Measurements from ENCODE around the gene CLGN.

Gene CLGN

GRCh38 chr4:140373328-140374129 is 53.9 kb downstream of the CLGN start, which contains the start of gene SCOC:
SCOC (plus strand) TSS chr4:140373646; CDS start chr4:140379171, 5,525 bp downstream.
- peak; percentile 97 for DNase-seq

GRCh38 chr4:140372751-140373327 is 54.6 kb downstream of the CLGN start:
- peak; percentile 37 for DNase-seq

- DNase-seq = no peak
Observed at GRCh38 chr4:140368686-140369085, 58.8 kb downstream of the CLGN start.

DNA sequence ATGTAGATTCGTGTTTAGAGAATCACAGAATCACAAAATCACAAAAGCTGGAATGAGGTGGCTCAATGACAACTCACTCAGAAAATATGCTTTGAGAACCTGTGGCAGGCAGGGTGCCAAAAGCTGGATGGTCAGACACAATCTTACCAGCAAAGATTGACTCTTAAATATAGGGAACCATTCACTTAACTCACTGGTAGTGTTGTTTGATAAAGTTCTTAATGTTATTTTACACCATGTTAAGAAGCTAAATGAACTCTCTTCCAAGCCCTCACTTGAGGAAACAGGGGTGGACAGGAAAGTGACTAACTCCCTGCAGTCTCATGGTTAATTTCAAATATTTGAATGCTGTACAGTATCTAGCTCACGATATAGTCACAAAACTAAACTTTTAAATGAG is 59.7 kb downstream of the CLGN start:
- no peak for DNase-seq

- DNase-seq = no peak
Observed at GRCh38 chr4:140363558-140363957, 63.9 kb downstream of the CLGN start.

DNA sequence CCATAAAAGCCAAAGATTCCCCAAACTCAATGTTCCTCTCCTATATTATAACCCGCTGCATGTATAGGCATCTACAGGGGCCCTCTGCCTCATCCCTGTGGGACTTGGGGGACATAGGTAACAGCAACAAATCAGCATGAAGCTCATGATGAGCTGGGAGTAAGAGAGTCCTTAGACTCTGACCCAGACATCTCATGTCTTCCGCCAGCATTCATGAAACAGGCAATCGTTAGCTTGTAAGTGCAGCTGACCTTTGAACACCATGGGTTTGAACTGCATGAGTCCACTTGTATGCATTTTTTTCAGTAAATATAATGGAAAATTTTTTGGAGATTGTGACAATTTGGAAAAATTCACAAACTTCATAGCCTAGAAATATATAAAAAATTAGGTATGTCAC is 64.4 kb downstream of the CLGN start:
- DNase-seq = no peak

- no peak for DNase-seq
Observed at GRCh38 chr4:140361099-140361498, 66.3 kb downstream of the CLGN start.

DNA sequence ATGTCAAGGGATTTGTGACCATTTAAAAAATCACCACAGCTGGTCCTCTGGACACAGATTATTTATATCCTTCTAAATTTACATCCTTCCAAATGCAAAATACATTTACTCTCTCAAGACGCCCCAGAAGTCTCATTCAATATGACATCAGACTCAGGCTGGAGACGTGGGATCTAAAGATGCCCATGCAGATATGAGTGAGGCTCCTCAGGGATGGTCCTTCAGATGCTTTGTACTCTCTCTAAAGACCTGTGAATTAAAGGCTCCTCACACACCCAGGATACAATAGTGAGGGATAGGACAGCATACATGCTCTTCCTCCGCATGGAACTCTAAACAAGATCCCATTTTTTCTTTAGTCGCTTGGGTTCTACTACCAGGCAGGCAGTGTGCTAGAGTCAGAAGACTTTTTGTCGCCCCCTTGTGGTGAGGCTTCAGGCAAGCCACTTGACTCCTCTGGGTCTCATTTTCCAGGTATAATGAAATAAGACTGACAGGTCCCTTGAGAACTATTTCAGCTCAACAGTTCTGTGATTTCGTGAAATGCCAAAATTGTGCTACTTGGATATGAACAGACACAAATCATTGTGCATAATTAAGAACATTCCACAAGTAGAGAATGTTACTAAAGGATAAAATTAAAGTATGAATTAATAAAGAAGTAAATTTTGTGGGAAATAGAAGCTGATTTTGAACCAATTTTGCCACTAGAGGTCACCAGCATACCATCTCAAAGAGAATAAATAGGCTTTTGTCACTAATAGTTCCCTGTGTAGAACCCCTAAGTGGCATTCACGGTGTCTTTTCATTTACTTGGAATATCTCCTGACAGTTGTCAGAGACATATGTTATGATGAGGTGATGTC is 67.7 kb downstream of the CLGN start:
- peak; percentile 78 for DNase-seq

- DNase-seq = no peak
Observed at GRCh38 chr4:140358281-140358680, 69.2 kb downstream of the CLGN start.

- DNase-seq = no peak
Observed at GRCh38 chr4:140357868-140358267, 69.6 kb downstream of the CLGN start.

GRCh38 chr4:140355288-140355687 is 72.2 kb downstream of the CLGN start:
- no peak for DNase-seq

DNA sequence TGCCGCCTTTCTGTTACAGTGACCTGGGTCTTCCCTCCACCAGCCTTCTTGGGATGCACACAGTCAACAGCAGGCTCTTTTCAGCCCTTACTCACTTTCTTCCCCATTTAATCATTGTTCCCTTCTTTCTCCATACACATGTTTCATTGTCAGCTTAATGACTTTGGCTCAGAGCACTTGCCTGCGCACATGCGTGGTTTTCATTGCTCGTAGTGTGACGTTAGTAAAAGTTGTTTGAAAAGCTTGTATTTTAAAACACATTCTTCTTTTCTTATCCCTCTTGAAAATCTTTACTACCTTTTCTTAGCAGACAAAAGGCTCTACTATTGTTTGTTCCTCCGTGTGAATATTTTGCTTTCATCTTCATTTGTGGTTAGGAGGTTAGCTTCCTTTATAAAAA is 73.7 kb downstream of the CLGN start:
- DNase-seq = no peak

GRCh38 chr4:140351093-140352075 is 76.1 kb downstream of the CLGN start:
- no peak for DNase-seq

DNA sequence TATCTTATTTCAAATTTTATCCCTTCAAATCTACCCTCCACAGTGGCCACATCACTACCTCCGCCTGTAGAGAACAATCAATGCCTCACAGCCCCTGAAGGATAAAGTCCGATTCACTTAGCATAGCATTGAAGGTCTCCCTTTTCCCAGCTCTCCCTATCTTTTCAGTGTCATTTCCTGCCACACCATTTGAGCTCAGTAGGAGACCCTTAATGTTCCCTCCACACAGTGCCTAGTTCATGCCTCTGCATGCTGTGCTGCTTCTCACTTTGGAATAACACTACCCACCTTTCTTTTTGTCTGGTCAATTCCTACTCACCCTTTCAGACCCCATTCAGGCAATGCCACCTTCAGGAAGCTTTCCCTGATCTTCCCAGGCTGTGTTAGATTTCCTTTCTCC is 77.6 kb downstream of the CLGN start:
- DNase-seq = no peak

DNA sequence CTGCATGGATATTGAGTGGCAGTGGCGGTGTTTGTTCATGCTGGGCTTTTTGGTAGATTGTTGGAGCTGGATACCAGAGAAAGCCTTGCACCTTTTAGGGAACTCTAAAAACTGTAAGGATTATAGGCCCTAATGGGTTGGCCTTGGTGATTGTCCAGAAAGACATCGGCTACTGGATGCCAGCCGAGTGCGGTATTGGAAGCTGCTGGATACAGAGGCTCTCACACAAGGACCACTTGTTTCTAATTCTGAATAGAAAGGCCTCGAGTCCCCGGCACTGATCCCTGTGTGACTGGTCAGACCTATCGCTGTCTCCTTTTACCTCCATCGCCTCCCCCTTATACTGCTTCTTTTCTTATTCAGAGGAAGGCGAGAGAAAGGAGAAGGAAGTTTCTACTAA is 81.3 kb downstream of the CLGN start:
- DNase-seq = no peak

- no peak for DNase-seq
Observed at GRCh38 chr4:140344621-140345020, 82.8 kb downstream of the CLGN start.

- no peak for DNase-seq
Observed at GRCh38 chr4:140344101-140344500, 83.3 kb downstream of the CLGN start.

- no peak for DNase-seq
Observed at GRCh38 chr4:140343303-140343702, 84.1 kb downstream of the CLGN start.

DNA sequence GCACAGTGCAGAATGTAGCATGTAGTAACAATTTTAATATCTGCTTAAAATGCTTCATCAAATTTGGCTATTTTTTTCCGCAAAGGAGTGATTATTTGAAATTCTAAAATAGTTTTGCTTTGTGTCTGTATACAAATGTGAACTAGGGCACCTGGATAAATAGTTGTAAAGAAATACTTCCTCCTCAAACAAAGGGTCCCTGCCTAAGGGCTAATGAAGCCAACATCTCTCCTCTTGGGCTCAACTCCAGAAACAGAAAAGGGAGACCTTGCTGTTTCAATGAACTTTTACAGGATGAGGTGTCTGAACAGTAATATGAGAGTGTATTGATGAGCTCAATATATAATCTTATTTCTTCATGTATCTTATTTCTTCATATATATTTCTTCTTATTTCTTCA is 84.8 kb downstream of the CLGN start:
- DNase-seq = no peak

Measured in activated naive CD4-positive, alpha-beta T cell treated with Interleukin-2 at 50 U/mL for 16 hours (primary cell).